GM18861 (cell line): ENCODE data around the gene TAF9.
"Not testable (repeated sequence)": the region's sequence is repeated elsewhere in the genome, so short reads cannot be mapped to it uniquely, and the experiment has no call there.

ENCODE experiments used
- ATAC-seq: cut with Tn5 transposase; IDR thresholded peaks from one replicate; pipeline ENCODE4 v1.9.1; 2021; ENCODE audit not compliant: unreplicated experiment

TAF9 gene

DNA sequence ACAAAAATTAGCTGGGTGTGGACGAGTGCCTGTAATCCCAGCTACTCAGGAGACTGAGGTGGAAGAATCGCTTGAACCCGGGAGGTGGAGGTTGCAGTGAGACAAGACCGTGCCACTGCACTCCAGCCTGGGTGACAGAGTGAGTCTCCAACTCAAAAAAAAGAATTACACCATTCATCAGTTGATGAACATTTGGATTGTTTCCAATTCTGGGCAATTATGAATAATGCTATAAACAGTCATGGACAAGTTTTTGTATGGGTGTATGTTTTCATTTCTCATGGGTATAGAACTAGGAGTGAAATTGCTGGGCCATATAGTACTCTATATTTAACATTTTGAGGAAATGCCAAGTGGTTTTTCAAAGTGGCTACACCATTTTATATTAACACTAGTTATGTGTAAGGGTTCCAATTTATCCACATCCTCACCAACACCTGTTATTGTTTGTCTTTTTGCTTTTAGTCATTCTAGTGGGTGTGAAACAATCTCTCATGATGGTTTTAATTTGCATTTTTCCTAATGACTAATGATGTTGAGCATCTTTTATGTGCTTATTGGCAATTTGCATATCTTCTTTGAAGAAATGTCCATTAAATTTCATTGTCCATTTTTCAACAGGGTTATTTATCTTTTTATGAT is 27.7 kb downstream of the TAF9 start:
- no peak for ATAC-seq

DNA sequence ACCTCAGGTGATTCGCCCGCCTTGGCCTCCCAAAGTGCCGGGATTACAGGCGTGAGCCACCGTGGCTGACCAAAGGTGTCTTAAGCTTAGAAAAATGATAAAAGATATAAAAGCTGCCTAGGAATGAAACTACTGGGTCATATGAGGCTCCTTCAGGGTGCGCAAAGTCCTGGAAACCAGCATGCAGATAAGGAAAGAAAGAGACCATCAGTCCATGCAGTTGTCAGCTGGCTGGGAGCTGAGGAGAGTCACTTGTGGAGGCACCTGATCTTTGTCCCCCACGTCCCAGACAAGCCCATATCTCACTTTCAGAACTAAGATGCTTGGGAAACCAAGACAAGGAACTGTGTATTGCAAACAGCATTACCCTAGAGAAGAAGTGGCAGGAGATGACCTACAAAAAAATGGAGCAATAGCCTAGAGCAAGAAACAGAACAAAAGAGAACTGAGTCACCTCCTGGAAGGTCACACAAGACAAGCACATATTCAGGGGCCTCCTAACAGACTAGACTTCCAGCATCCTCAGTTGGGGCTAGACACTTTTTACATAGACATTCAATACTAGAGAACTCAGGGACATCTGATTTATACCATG is 33.9 kb downstream of the TAF9 start:
- ATAC-seq = no peak

DNA sequence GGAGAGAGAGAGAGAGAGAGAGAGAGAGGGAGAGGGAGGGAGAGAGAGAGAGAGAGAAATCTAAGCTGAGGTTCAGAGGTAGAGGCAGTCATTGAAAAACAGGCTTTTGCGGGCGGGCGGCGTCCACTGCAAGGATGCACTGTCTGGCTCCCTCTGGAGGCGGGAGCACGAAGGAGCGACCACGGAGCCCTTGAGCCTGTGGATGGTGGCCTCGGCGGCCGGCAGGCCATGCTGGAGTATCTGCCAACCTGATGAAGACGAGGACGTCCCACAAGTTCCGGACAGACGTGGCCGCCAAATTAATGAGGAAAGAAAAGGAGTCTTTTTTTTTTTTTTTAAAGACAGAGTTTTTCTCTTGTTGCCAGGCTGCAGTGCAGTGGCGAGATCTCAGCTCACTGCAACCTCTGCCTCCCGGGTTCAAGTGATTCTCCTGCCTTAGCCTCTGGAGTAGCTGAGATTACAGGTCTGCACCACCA is 34.5 kb downstream of the TAF9 start:
- peak; percentile 59 for ATAC-seq

DNA sequence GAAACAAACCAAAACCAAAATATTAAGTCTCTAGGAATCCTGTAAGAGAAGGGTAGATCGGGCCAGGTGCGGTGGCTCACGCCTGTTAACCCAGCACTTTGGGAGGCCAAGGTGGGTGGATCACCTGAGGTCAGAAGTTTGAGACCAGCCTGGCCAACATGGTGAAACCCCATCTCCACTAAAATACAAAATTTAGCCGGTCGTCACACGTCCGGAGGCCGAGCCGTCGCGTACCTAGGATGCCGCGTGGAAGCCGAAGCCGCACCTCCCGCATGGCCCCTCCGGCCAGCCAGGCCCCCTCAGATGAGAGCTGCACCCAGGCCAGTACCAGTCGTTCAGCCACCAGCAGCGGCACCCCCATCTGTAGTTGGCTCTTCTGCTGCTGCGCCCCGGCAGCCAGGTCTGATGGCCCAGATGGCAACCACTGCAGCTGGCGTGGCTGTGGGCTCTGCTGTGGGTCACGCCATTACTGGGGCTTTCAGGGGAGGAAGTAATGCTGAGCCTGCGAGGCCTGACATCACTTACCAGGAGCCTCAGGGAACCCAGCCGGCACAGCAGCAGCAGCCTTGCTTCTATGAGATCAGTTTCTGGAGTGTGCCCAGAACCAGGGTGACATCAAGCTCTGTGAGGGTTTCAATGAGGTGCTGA is 35.5 kb downstream of the TAF9 start:
- ATAC-seq = not testable (repeated sequence)

DNA sequence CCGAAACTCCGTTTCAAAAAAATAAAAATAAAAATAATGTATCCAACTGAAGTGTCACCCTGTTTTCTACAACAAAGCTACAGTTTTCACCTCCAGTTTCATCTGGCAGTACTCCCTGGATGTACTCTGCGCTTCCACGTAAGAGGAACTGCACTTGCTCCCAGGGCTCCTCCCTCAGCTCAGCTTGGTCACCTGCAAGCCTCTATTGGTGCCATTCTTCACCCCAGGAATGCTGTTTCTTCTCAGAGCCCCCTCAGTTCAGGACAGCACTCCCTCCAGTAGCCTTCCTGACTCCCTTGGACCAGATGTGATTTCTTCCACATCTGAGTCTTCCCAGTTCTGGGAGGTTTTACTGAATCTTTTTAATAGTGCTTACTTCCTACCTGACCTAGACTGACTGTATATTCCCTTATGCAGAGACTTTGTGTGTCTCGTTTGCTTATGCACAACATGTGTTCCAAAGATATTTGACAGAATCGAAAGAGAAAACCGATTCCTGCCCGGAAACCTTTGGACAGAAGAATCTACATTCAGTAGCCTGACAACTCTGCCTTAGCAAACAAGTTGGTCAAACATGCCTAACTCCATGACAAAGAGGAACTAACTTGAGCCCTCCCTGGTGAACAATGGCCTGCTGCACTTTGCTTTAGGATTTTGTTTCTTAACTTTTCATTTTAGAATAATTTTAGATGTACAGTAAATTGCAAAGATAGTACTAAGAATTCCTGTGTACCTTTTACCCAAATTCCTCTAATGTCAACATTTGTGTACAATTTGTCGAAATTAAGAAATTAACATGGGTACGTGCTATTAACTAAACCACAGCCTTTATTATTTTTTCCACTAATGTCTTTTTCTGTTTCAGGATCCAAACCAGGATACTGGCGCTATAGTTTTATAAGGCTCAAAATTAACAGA is 37.5 kb downstream of the TAF9 start:
- ATAC-seq = no peak

DNA sequence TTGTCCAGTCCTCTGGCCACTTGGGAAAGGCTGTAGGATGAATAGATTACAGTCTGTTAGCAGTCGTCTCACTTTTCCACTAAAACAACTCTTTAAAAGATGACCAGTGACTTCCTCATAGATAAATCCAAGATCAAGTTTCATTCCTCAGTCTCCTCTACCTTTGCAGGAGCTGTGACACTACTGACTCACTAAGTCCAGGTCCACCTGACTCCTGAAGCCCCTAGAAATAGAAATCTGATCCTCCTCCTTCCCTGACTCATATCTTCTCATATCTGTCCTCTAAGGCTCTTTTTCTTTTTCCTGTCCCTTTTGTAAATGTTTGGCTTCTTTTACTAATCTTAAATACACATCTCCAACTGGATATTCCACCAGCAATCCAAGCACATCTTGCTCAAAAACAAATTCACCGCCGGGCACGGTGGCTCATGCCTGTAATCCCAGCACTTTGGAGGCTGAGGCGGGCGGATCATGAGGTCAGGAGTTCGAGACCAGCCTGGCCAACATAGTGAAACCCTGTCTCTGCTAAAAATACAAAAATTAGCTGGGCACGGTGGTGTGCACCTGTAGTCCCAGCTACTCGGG is 39.3 kb downstream of the TAF9 start:
- no peak for ATAC-seq

DNA sequence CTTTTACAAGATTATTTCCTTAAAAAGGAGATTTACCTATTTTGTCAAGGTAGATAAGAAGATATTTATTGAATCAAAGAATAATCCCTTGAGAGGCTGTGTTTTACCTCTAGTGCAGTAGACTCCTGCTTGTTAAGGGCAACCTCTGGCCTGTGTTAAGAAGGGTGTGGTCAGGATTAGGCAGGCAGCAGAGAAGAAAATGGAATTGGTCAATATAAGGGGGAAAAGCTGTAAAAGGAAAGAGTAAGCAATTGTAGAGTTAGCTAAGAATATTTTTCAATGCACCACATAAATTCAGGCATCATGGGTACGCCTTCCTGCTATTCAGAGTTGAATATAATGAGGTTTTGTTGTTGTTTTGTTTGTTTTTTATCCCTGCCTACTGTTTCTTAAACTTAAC is 43.0 kb downstream of the TAF9 start:
- no peak for ATAC-seq

DNA sequence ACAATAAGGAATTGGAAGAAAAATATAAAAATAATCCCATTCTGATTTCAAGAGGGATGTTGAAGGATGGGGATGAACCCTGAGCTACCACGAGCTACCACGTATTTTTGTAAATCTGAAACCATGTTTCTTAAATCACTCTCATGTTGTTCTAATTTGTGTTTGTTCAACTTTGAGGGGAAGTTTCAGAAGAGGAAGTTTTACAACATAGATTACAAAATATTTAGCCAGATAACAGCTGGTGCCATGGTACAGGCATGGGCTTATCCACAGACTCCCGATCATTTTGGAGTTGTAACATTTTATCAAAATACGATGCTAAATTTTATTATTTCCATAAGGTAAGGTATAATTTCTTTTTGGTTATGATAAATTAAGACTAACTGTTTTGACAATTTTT is 51.9 kb downstream of the TAF9 start:
- no peak for ATAC-seq

DNA sequence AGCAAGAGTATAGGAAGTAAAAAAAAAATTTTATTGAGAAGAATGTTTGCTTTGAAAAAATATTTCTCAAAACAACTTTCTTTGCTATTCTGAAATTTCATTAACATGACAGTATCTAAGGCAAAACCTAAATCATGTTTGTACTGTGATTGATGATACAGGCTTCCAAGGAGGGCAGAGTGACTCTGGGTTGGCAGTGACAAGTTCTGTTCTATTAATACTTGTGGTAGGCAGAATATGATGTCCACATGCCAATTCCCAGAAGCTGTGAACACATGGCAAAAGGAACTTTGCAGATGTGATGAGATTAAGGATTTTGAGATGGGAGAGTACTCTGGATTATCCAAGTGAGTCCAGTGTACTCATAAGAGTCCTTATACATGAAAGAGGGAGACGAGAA is 53.3 kb downstream of the TAF9 start:
- ATAC-seq = no peak
